Activated T-helper 1 cell treated with anti-CD3 and anti-CD28 coated beads, Interleukin-2, amount 50 U/mL, for 16 hours (primary cell): ENCODE data around the gene CARMIL1.

Source experiments
- DNase-seq, 2 donors: peaks; one replicate each; pipeline ENCODE4 v3.0.0-alpha.2; 2020; ENCODE audit warnings: low read depth in 1 of 2, low spot score in 1 of 2

CARMIL1 gene

GRCh38 chr6:25498505-25498904 is 219.3 kb downstream of the CARMIL1 start:
- DNase-seq: no peak

DNA sequence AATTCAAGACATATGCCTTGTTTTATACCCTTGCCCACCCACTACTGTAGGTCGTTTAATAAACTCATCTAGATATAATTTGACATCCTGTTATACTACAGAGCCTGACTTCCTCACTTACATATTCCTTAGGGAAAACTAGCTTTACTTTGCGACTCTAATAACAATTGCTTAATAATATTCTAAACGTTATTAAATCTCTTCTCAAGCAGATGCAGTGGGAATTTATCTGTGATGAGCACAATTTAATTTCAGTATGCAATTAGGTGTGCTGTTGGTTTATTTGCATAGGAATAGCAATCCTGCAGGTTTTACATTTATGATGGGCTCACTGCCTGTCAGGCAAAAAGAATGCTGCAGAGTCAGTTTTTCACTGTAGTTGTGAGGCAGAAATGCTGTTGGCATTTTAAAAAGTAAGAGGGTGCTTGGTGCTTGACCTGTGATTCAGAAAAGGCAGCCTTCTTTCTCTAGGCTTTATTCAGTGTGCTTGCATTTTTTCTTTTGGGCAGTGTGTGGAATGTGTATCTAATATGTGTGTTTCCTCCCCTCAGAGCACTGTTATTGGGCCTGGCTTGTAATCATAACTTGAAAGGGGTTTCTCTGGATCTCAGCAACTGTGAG is 220.6 kb downstream of the CARMIL1 start:
- no peak for DNase-seq

- no peak for DNase-seq
Measured at GRCh38 chr6:25503686-25504085, 224.5 kb downstream of the CARMIL1 start.

GRCh38 chr6:25504661-25505060 is 225.5 kb downstream of the CARMIL1 start:
- DNase-seq: no peak

DNA sequence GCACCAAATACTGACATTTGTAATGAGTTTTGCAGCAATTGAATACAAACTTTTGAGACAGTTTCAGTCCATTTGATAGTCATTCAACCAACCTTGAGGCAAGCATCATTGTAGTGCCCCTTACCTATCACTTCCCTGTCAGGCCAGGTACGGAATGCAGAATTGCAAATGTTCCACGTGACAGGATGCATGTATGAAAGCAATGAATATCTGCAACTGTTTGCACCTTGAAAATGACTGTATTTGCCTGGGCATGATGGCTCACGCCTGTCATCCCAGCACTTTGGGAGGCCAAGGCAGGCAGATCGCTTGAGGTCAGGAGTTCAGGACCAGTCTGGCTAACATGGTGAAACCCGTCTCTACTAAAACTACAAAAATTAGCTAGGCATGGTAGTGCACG is 226.8 kb downstream of the CARMIL1 start:
- DNase-seq: no peak

DNA sequence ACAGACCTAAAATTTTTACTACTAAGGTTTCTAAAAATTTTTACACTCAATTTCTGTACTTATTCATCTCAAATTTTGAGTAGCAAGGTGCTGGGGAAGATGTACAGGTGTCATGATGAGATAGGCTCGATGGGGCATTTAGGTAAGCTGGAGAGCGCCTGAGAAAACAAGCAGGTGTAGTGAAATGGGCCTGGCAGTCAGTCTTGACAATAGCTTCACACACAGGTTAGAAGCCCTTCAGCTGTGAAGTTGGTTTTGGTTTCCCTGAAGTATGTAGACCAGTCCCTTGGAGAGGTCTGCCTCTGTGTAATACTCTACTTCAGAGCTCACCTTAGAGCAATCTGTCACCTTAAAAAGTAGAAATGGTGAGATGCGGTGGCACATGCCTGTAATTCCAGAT is 228.9 kb downstream of the CARMIL1 start:
- no peak for DNase-seq

- no peak for DNase-seq
Measured at GRCh38 chr6:25511376-25511775, 232.2 kb downstream of the CARMIL1 start.

DNA sequence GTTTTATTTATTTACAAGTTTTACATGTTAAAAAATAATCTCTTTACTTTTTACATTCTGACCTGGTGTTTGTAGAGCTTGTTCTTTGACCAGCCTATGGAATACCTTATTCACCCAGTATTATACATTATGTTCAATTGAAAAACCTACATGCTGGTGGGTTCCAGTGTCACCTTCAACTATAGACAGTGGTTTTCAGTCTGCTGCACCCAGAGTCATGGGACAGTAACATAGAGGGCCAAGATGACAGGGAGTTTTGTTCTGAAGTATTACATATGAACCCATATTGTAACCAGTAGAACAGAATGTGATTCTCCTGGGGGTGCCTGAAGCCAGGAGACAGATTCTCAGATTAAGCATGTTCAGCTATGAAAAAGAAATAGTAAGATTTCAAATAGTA is 233.4 kb downstream of the CARMIL1 start:
- no peak for DNase-seq

- no peak for DNase-seq
Measured at GRCh38 chr6:25519856-25520255, 240.7 kb downstream of the CARMIL1 start.

GRCh38 chr6:25524542-25524941 is 245.4 kb downstream of the CARMIL1 start:
- DNase-seq: no peak

GRCh38 chr6:25525078-25525477 is 245.9 kb downstream of the CARMIL1 start:
- no peak for DNase-seq

DNA sequence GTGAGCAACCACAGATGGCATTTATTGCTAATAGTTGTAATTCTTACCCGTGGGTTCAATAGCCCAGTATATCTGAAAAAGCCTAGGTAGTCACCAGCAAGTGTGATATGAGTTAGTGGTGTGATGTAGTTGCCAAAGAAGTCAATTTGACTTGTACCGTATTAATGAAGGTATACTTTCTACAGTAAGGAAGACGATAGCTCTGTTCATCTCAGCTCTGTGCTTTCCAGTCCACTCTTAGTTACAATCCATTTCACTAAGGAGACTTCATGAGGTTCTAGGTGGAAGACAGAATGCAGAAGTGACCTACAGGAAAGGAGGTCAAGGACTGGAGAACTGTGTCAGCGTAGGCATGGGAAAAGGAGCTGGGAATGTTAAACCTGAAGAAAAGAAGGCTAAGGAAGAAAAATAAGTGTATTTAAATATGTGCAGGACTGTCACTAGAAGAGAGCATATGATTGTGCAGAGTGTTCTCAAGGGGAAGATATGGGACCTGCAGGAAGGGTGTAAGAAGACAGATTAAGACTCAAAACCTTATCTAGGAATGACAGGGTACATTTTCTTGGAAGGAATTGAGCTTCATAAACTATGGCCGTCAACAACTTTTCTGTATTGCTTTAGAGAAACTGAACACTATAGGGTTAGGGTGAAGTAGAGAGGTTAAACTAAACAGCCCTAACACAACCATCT is 255.9 kb downstream of the CARMIL1 start:
- DNase-seq: no peak

DNA sequence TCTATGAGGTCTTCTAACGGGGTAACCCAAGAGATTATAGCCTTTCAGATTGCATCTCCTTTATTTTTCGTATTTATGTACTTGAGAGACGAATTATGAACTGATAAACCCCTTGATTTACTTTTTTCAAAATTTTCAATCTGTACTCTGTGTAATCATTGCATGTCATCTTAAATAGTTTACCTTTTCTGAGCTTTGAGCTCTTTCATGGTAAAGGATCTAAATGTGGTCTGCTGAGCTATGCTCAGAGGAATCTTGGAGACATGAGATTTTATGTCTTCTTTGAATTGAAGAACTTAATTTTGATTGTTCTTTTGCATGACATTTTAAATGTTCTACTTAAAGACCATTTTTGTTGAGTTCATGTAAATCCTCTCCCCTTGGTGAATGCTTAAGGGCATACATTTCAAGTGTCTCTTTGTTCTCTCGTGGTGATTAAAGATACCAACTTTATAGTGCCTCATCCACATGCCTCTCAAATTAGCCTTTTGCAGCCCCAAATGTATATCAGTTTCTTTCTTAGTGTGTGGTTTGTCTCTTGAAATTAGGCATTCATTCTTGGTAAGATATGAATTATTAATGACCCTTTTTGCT is 256.6 kb downstream of the CARMIL1 start:
- no peak for DNase-seq

DNA sequence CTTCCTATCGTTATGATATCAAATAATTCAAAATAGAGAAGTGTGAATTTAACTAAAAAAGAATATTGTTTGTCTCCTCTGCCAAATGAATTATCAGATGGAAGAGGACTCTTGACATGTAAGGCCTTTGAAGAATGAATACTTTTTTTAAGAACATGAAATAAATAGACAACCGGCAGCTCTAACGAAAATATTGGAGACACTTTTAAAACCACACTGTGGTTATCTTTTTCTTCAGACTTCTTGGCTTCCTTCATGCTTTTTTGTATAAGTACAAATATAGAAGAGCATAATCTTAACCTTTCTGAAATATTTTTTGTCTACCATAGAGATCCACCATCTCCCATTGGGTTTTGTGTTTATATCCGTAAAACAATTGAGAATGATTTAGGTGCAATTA is 257.6 kb downstream of the CARMIL1 start:
- DNase-seq: no peak

GRCh38 chr6:25537349-25538018 is 258.3 kb downstream of the CARMIL1 start:
- DNase-seq: no peak

- DNase-seq: no peak
Measured at GRCh38 chr6:25541228-25541627, 262.1 kb downstream of the CARMIL1 start.

DNA sequence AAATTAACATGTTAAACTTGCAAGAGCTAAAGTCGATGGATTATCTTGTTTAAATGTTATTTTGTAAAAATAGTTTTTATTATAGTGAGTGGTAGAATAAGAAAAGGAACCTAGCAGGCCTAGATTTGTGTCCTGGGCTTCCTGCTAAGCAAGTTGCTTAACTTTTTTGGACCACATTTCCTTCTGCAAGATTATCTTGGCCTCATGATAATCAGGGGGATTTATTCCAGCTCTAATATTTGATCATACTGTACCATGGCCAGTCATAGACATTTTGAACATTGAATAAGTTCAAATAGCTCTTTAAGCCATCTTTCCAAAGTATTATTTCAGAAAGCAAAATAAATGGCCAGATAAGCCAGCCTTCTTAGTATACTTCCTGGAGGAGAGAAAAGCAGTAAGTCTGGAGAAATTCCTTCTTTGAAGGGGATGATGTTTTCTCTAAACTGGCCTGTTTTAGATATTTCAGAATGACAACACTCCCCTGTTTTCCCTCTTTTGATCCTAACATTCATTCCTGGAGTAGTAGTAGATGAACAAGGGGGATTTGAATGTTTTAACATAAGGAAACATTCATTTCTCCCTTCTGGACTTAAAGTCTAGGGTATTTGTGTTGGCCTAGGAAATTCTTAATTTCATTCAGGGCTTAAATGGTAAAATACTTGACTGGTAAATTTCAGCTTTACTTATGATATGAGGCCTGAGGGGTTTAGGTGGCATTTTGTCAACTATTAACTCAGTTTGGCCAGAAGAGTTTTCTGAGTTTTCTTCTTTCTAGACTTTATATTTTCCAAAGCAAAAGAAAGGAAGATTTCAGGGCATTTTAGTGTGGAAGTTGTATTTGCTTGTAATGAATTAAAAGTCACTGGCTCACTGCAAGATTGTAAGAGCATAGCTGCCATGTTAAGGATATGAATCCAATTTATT is 264.1 kb downstream of the CARMIL1 start:
- no peak for DNase-seq

- DNase-seq: no peak
Measured at GRCh38 chr6:25544833-25545232, 265.7 kb downstream of the CARMIL1 start.

DNA sequence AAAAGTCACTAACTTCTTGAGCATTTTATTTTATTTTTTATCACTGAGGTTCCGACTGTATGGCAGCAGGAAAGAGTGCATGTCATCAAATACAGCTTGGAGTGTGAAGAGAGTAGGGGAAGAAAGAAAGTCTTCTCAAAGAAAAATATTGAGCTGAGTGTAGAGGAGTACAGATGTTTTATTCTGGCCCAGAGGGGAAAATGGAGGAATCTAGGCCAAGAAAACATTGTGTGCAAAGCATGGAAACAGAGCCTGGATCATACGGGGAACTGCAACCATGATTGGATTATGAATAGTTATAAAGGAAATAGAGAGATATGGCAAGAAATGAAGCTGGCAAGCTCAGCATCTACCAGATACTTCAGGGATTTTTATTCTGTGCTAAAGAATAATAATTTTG is 268.6 kb downstream of the CARMIL1 start:
- DNase-seq: no peak

DNA sequence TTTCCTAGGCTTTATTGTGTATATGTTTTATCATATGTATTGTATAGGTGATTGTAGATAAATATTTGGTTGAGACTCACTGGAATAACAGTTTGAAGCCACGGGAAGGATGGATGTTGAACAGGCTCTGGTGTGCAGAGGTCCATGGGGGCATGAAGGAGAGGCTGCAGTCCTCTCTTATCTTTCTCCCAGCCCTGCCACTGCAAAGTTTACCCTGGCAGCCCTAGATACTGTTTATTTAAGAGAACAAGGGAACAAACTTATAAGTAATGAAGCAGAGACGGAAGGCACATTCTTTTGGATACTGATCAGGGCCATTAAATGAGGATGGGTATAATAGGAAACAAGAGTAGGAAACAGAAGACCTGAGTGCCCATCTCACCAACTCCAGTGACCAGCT is 269.3 kb downstream of the CARMIL1 start:
- no peak for DNase-seq

GRCh38 chr6:25550631-25551030 is 271.5 kb downstream of the CARMIL1 start:
- no peak for DNase-seq
